ENCODE measurements around the gene PLXDC1. TPM values are rescaled to one million over a fixed set of nuclear protein-coding genes. Genes with fewer than 3 reads are reported as not detected.
"Not testable (repeated sequence)": the region's sequence is repeated elsewhere in the genome, so short reads cannot be mapped to it uniquely, and the experiment has no call there.

PLXDC1 gene
- total RNA-seq, 2 donors from 2014 or later, result 16.0 to 27.2 TPM

DNA sequence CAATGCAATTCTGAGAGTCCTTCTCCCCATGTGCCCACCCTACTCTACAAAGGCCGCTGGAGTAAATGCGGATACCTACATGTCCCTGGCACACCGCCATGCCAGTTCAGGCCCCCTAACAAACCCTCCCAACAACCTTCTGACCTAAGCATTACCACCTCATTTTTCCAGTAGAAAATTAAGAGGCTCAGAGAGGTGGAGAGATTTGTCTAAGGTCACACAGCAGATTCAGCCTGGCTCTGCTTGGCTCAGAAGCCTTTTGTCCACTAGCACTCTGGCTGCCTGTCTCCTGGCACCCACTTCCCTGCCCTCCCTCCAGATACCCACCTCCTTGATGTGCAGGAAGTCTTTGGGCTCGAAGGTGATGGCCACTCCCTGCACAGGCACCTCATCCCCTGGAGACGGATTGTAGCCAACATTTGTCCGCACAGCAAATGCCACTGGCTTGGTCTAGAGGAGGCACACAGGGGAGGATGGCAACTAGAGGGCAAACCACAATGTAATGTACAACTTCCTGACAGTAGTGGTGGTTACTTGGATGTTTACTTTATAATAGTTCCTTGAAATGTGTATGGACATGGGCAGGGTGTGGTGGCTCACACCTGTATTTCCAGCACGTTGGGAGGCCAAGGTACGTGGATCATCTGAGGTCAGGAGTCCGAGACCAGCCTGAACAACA lies 35.9 kb upstream of the PLXDC1 start:
- no peak for DNase-seq (ENCODE audit: low spot score)
- intact Hi-C loops (cut with DNase I), result no loop called here

DNA sequence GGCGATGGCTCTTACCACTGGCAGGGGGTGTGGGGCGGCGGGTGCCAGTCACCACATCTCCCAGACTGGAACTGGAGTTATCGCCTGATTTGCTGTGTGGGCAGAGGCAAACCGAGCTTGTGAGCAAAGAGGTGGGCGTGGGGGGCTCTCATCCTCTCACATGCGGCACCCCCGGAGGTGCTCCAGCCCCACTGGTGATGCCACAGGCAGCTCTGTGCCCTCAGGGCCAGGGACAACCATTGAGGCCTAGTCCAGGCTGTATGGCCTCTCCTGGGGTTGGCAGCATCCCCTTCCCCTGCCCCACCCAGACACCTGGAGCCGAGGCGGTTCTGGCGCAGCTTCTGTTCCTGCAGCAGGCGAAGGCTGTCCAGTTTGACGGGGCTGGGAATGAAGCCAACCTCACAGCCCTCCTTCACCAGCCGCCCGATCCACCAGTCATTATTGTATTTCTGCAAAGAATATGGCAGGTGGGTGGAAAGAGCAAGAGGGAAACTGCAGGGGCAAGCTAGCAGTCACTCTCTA lies 35.1 kb upstream of the PLXDC1 start:
- intact Hi-C loops (cut with DNase I), result no loop called here
- no peak for DNase-seq (ENCODE audit: low spot score)

- no peak for DNase-seq (ENCODE audit: low spot score)
- intact Hi-C loops (cut with DNase I), result no loop called here
Measured at GRCh38 chr17:39183720-39184119, 32.3 kb upstream of the PLXDC1 start.

- intact Hi-C loops (cut with DNase I), result no loop called here
- no peak for DNase-seq (ENCODE audit: low spot score)
Measured at GRCh38 chr17:39183045-39183444, 31.6 kb upstream of the PLXDC1 start.

- DNase-seq (ENCODE audit: low spot score), result no peak
- intact Hi-C loops (cut with DNase I), result no loop called here
Measured at GRCh38 chr17:39181303-39181702, 29.9 kb upstream of the PLXDC1 start.

- intact Hi-C loops (cut with DNase I), result no loop called here
- DNase-seq (ENCODE audit: low spot score), result no peak
Measured at GRCh38 chr17:39178536-39178935, 27.1 kb upstream of the PLXDC1 start.

- no peak for DNase-seq (ENCODE audit: low spot score)
- intact Hi-C loops (cut with DNase I), result no loop called here
Measured at GRCh38 chr17:39177256-39177655, 25.8 kb upstream of the PLXDC1 start.

GRCh38 chr17:39175695-39176093 lies 24.3 kb upstream of the PLXDC1 start:
- DNase-seq (ENCODE audit: low spot score), result no peak
- intact Hi-C loops (cut with DNase I), result no loop called here

GRCh38 chr17:39174920-39175694 lies 23.7 kb upstream of the PLXDC1 start:
- intact Hi-C loops (cut with DNase I), result no loop called here
- DNase-seq (ENCODE audit: low spot score), result peak; percentile 92

- DNase-seq (ENCODE audit: low spot score), result no peak
- intact Hi-C loops (cut with DNase I), result no loop called here
Measured at GRCh38 chr17:39173526-39174274, 22.3 kb upstream of the PLXDC1 start.

DNA sequence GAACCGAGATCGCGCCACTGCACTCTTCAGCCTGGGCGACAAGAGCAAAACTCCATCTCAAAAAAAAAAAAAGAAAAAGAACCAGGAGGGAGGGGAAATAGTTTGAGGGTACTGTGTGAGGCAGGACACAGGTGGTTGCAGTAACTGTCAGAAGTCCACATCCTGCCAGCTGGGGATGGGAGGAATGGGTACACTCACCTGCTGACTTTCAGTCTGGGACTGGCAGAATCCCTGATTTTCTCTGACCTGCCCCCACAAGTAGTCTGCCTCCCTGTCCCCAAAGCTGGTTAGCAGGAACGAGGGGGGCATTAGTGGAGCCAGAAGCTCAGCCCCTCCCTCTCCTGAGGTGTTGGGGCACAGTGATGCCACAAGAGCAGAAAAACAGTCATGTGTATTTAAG lies 21.6 kb upstream of the PLXDC1 start:
- intact Hi-C loops (cut with DNase I), result no loop called here
- DNase-seq (ENCODE audit: low spot score), result no peak

DNA sequence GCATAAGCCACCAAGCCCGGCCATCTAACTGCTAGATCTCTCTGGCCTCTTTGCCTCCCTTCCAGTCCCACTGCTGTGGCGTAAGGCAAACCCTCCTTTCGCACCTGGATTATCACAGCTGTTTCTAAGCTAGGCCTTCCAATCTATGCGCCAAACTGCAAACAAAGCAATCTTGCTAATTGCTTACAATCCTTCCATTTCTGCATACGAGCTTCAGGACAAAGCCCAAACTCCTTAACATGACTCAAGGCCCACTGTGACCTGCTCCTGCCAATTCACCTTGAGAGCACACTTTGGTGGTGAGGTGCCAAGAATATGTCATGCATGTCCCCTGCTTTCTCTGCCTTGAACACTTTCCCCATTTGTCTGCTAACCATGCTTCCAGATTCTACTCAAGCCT lies 20.5 kb upstream of the PLXDC1 start:
- intact Hi-C loops (cut with DNase I), result no loop called here

DNA sequence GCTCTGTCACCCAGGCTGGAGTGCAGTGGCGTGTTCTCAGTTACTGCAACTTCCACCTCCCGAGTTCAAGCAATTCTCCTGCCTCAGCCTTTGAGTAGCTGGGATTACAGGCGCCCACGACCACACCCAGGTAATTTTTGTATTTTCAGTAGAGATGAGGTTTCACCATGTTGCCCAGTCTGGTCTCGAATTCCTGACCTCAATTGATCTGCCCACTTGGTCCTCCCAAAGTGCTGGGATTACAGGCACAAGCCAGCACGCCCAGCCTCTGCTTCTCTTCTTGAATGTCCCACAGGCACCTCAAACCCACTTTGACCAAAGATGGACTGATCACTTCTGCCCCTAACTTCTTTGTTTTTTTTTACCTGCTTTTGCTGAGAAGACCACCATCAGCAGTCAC lies 19.1 kb upstream of the PLXDC1 start:
- intact Hi-C loops (cut with DNase I), result no loop called here
- DNase-seq (ENCODE audit: low spot score), result no peak

More for the DNA sequence above, 20.5 kb upstream of the PLXDC1 start:
- no peak for DNase-seq (ENCODE audit: low spot score)

GRCh38 chr17:39170109-39170508 lies 18.7 kb upstream of the PLXDC1 start:
- intact Hi-C loops (cut with DNase I), result no loop called here
- DNase-seq (ENCODE audit: low spot score), result no peak

GRCh38 chr17:39169518-39169917 lies 18.1 kb upstream of the PLXDC1 start:
- DNase-seq (ENCODE audit: low spot score), result no peak
- intact Hi-C loops (cut with DNase I), result no loop called here

DNA sequence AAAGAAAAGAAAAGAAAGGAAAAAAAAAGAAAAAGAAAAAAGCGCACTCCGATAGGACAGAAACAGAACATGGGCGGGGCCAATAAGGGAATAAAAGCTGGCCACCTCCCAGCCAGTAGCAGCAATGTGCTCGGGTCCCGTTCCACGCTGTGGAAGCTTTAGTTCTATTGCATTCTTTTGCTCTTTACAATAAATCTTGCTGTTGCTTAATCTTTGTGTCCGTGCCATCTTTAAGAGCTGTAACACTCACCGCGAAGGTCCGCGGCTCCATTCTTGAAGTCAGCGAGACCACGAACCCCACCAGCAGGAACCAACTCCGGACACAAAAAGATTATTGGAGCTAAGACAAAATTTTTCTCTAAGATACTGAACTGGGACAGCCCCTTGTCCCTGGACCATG lies 17.7 kb upstream of the PLXDC1 start:
- intact Hi-C loops (cut with DNase I), result no loop called here
- no peak for DNase-seq (ENCODE audit: low spot score)

GRCh38 chr17:39168503-39168902 lies 17.1 kb upstream of the PLXDC1 start:
- intact Hi-C loops (cut with DNase I); DNase-seq (ENCODE audit: low spot score): not testable (repeated sequence)

GRCh38 chr17:39167476-39167875 lies 16.0 kb upstream of the PLXDC1 start:
- intact Hi-C loops (cut with DNase I), result no loop called here
- no peak for DNase-seq (ENCODE audit: low spot score)

DNA sequence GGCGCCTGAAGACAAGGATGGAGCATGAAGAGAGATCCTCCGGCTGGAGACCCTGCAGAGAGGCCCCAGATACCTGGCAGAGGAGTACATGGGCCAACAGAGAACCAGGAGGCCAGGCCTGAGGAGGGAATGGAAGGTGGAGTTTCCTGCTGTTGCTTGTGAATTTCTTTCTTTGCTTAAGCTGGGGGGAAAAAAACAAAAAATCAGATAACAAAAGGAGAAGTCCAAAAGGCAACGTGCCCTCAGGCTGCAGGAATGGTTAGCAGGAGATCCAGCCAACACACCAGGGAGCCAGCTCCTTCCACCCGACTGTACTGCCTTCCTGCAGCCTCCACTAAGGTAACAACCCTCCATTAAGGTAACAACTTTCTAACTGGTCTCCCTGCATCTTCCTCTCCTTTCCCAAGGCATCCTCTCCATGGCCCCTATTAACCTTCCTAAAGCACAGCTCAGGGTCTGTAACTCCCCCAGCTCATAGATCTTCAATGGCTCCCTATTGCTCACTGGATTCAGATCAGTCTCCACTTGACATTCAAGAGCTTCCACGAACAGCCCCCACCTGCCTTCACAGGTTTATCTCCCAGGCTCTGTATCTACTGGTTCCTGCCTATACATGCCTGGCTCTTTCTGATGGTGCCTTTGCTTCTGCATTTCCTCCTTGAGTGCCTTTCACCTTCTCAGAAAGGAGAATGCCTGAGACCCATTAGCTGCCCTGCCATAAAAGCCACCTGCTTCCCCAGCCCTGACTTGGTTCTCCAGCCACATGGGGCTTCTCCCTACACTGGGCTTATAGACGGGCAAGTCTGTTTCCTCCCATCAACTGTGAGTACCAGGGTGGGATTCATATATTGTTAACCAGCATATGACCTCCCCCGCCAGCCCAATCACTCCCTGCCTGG lies 15.2 kb upstream of the PLXDC1 start:
- intact Hi-C loops (cut with DNase I), result no loop called here
- DNase-seq (ENCODE audit: low spot score), result no peak

All from posterior vena cava (tissue), 2 donors.